ENCODE results near the gene SPIRE2.

SPIRE2 gene

GRCh38 chr16:89915303-89916232, 87.3 kb downstream of the SPIRE2 start:
- no peak for DNase-seq

- DNase-seq = peak; percentile 89
Observed at GRCh38 chr16:89917773-89918452, 89.6 kb downstream of the SPIRE2 start.

- DNase-seq = peak; percentile 24
Observed at GRCh38 chr16:89918453-89919347, 90.4 kb downstream of the SPIRE2 start, which contains the start of gene MC1R. MC1R (plus strand) TSS chr16:89918862; CDS start chr16:89919259, 397 bp downstream.

- DNase-seq = no peak
Observed at GRCh38 chr16:89919535-89920406, 91.5 kb downstream of the SPIRE2 start.

GRCh38 chr16:89920723-89921122, 92.4 kb downstream of the SPIRE2 start:
- no peak for DNase-seq
